Pancreas (tissue), 10 donors: ENCODE measurements around the gene PPP1R37. TPM values are rescaled to one million over a fixed set of nuclear protein-coding genes. Genes with fewer than 3 reads are reported as not detected.

Experiments
- ATAC-seq, 4 donors: fragments of 200-7000 bp; cut with Tn5 transposase; one replicate each; pipeline versions ENCODE4 v1.8.0 to v1.9.1; 2020; ENCODE audit warnings: mild to moderate bottlenecking in 4 of 4, moderate library complexity in 4 of 4
- DNase-seq, 6 donors: peaks; one replicate each; pipeline ENCODE4 v3.0.0-alpha.2; 2020
- FAIRE-seq: peaks from 2 replicates; lab custom pipeline; 2012; peaks lifted over from hg19 to GRCh38; lab: Jason Lieb, UNC
- H3K27ac ChIP-seq, 4 donors: fragments of 200-600 bp; sonication (generic); 1 replicate in 3 of 4; 2 replicates in 1 of 4; pipeline versions ENCODE4 v1.5.0 to v1.8.0; 2020
- H3K27me3 ChIP-seq, 4 donors: fragments of 200-600 bp; one replicate each; pipeline ENCODE4 v1.8.0; 2021
- H3K36me3 ChIP-seq, 3 donors: fragments of 200-600 bp; sonication (generic) in 1 of 3; one replicate each; pipeline versions ENCODE4 v1.5.0 to v1.8.0; 2020 to 2021
- H3K4me1 ChIP-seq, 3 donors: fragments of 200-600 bp; one replicate each; pipeline ENCODE4 v1.8.0; 2021
- H3K4me3 ChIP-seq, 4 donors: fragments of 200-600 bp; sonication (generic) in 2 of 4; one replicate each; pipeline versions ENCODE4 v1.5.0 to v1.8.0; 2020 to 2021
- H3K9me3 ChIP-seq, 4 donors: fragments of 200-600 bp; one replicate each; pipeline ENCODE4 v1.8.0; 2021
- CTCF ChIP-seq, 4 donors: fragments of 200-600 bp; sonication (generic) in 3 of 4; IDR thresholded peaks; one replicate each; pipeline versions ENCODE4 v1.5.0 to v1.8.0; 2021; ENCODE audit warnings: antibody characterized with exemption in 4 of 4
- WGBS, 2 donors: extraction: QIAGEN DNeasy Blood & Tissue Kit; methylation state at CpG; one replicate each; pipeline ENCODE4 v1.1.7; 2013; 5-methylcytosine and 5-hydroxymethylcytosine counted together
- intact Hi-C, 3 donors: fragments of 100-400 bp; cut with DNase I; formaldehyde crosslinking; loops; one replicate each; pipeline versions ENCODE4 v1.11.1 to v1.14.2; 2022
- polyA plus RNA-seq, 2 donors: library from polyadenylated mRNA; stranded (reverse); fragments of 200-250 nt; gene quantifications; one replicate each; pipeline ENCODE4 v1.2.3, GENCODE V29; 2013
- total RNA-seq, 6 donors: library from RNA; stranded (reverse); fragmentation: NEBNext Ultra II Directional in 4 of 6; extraction: Animal tissue kit (Norgen Biotek cat#: 25700) in 4 of 6; gene quantifications; one replicate each; pipeline versions ENCODE4 v1.2.1 to v1.2.4, GENCODE V29; 2021 to 2023
- donor health status: healthy with polysubstance abuse.
- donor health status: DM: no; HTN: no; CAD: no; lungs with moderate emphysema.
- donor health status: DM: no; HTN: no; CAD: no.
- donor health status: control.
- donor health status: control.
- donor health status: Bipolar disorder and iron deficiency.
- donor health status: DM: yes; HTN: yes; CAD: no.
- donor health status: DM: no; HTN: no; CAD: no.
- donor health status: DM: no; HTN: no; CAD: no.
- donor health status: DM: yes; HTN: yes; CAD: no.

Gene PPP1R37
- total and polyA plus RNA-seq, 8 donors = 13.0 to 57.4 (median 15.3) TPM

- H3K4me3 ChIP-seq = no peak overlapping the region
- no peak overlapping the region for H3K27ac ChIP-seq
- ATAC-seq = no peak
- no peak for FAIRE-seq
- H3K36me3 ChIP-seq = no peaks in the 10 kb centered on the region
- 86 to 88% methylated on average over 13 of the region's 13 CpGs for WGBS, 2 donors
- no peak for DNase-seq
- no peaks in the 10 kb centered on the region for H3K4me1 ChIP-seq
- intact Hi-C loops = no loop called here
- no peaks in the 10 kb centered on the region for H3K27me3 ChIP-seq
- no peak for TF ChIP-seq CTCF (IDR thresholded peaks at IDR 0.05)
- H3K9me3 ChIP-seq = no peaks in the 10 kb centered on the region
Measured at GRCh38 chr19:45130236-45130635, 37.3 kb downstream of the PPP1R37 start.

- no peak for TF ChIP-seq CTCF (IDR thresholded peaks at IDR 0.05)
- Histone ChIP-seq H3K4me1 (no peaks in the 10 kb centered on the region), H3K4me3 (no peak overlapping the region), H3K9me3 (no peaks in the 10 kb centered on the region), H3K36me3 (no peaks in the 10 kb centered on the region), H3K27ac (no peak overlapping the region), H3K27me3 (no peaks in the 10 kb centered on the region)
- no peak for FAIRE-seq
- 59 to 64% methylated on average over 13 of the region's 13 CpGs for WGBS, 2 donors
- no peak for DNase-seq
- intact Hi-C loops = no loop called here
- peak in 3 of 4 donors; percentile 53 to 61 (median 60) for ATAC-seq
Measured at GRCh38 chr19:45130888-45131615, 38.1 kb downstream of the PPP1R37 start.

- intact Hi-C loops = no loop called here
- no peak for FAIRE-seq
- no peaks in the 10 kb centered on the region for H3K9me3 ChIP-seq
- ATAC-seq = no peak
- DNase-seq = no peak
- H3K4me3 ChIP-seq = no peak overlapping the region
- no peak overlapping the region for H3K27ac ChIP-seq
- 87 to 96% methylated on average over 8 of the region's 8 CpGs for whole genome bisulfite sequencing, 2 donors
- no peak for TF ChIP-seq CTCF (IDR thresholded peaks at IDR 0.05)
- no peaks in the 10 kb centered on the region for H3K27me3 ChIP-seq
- H3K4me1 ChIP-seq = no peaks in the 10 kb centered on the region
- H3K36me3 ChIP-seq = no peaks in the 10 kb centered on the region
Measured at GRCh38 chr19:45133661-45134060, 40.7 kb downstream of the PPP1R37 start.

- no peak for ATAC-seq
- no peaks in the 10 kb centered on the region for H3K36me3 ChIP-seq
- no peak overlapping the region for H3K4me3 ChIP-seq
- H3K27ac ChIP-seq = no peak overlapping the region
- no peaks in the 10 kb centered on the region for H3K27me3 ChIP-seq
- WGBS, 2 donors = 95 to 96% methylated on average over 21 of the region's 21 CpGs
- no peak for DNase-seq
- no peaks in the 10 kb centered on the region for H3K9me3 ChIP-seq
- FAIRE-seq = no peak
- no peaks in the 10 kb centered on the region for H3K4me1 ChIP-seq
- intact Hi-C loops = no loop called here
- TF ChIP-seq CTCF (IDR thresholded peaks at IDR 0.05) = no peak
Measured at GRCh38 chr19:45135176-45135885, 42.4 kb downstream of the PPP1R37 start.
